ENCODE data around the gene NR3C2.
"Not testable (repeated sequence)": the region's sequence is repeated elsewhere in the genome, so short reads cannot be mapped to it uniquely, and the experiment has no call there.

The NR3C2 gene

GRCh38 chr4:148211533-148211932, 230.7 kb downstream of the NR3C2 start:
- DNase-seq = peak; percentile 36

GRCh38 chr4:148210661-148211060, 231.6 kb downstream of the NR3C2 start:
- no peak for DNase-seq

DNA sequence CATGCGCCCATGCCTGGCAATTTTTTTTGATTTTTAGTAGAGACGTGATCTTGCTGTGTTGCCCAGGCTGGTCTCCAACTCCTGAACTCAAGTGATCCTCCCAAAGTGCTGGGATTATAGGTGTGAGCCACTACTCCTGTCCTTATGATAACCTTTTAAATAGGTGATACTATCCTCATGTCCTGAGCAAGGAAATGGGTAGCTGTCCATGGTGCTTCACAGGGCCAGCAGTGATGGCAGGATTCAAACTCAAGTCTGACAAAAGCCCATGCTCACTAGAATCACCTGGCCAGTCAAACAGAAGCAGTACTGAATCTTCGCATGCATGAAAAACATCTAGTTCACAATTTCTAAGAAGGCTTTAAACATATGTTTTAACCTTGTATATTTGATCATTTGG, 235.1 kb downstream of the NR3C2 start:
- DNase-seq = no peak

GRCh38 chr4:148205476-148205875, 236.7 kb downstream of the NR3C2 start:
- no peak for DNase-seq

DNA sequence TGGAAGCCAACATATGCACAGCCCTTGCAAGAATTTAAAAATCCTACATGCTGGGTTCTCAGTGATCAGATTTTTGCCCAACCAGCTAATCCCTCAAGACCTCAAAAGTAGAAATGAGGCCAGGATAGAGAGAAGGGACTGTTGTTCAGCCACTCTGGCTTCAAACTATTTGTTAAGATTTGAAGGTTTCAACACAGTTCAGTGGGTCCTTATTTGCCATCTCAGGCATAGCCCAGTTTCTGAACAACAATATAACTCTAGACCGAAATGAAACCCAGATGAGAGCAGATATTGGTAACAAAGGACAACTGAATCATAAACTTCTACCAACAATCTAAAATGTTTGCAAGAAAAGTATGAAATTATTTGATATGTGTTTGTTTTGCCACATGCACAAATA, 237.3 kb downstream of the NR3C2 start:
- DNase-seq = no peak

DNA sequence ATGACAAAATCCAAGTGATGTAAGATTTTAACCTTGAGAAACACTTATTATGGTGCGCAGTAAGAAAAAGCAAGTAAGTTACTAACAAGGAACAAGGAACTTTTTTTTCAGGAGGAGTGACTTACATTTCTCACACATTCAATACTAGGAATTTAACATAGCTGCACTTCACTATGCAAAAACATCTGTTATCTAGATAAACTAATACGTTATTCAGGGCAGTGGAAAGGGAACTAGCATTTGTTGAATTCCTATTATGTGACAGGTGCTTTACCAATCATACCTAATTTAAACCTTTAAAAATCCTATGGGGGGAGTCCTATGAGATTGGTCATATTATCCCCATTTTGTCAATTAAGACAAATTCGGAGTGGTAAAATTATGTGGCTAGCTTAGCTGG, 238.0 kb downstream of the NR3C2 start:
- no peak for DNase-seq

- DNase-seq = peak; percentile 7
These were observed 238.9 kb downstream of the NR3C2 start for GRCh38 chr4:148203056-148203898.

GRCh38 chr4:148200960-148201359, 241.3 kb downstream of the NR3C2 start:
- DNase-seq = no peak

GRCh38 chr4:148196164-148196563, 246.1 kb downstream of the NR3C2 start:
- no peak for DNase-seq

- DNase-seq = no peak
These were observed 249.7 kb downstream of the NR3C2 start for GRCh38 chr4:148192526-148192925.

DNA sequence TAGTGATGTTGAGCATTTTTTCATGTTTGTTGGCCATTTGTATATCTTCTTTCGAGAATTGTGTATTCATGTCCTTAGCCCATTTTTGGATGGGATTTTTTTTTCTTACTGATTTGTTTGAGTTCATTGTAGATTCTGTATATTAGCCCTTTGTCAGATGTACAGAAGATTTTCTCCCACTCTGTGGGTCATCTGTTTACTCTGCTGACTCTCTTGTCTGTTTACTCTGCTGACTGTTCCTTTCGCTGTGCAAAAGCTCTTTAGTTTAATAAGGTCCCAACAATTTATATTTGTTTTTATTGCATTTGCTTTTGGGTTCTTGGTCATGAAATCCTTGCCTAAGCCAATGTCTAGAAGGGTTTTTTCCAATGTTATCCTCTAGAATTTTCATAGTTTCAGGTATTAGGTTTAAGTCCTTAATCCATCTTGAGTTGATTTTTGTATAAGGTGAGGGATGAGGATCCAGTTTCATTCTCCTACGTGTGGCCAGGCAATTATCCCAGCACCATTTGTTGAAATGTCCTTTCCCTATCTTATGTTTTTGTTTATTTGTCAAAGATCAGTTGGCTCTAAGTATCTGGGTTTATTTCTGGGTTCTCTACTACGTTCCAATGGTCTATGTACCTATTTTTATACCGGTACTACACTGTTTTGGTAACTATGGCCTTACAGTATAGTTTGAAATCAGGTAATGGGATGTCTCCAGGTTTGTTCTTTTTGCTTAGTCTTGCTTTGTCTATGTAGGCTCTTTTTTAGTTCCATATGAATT, 254.6 kb downstream of the NR3C2 start:
- not testable (repeated sequence) for DNase-seq

- DNase-seq = no peak
These were observed 257.3 kb downstream of the NR3C2 start for GRCh38 chr4:148184922-148185321.

GRCh38 chr4:148182230-148182911, 259.8 kb downstream of the NR3C2 start:
- DNase-seq = no peak

- no peak for DNase-seq
These were observed 268.7 kb downstream of the NR3C2 start for GRCh38 chr4:148173397-148174017.

DNA sequence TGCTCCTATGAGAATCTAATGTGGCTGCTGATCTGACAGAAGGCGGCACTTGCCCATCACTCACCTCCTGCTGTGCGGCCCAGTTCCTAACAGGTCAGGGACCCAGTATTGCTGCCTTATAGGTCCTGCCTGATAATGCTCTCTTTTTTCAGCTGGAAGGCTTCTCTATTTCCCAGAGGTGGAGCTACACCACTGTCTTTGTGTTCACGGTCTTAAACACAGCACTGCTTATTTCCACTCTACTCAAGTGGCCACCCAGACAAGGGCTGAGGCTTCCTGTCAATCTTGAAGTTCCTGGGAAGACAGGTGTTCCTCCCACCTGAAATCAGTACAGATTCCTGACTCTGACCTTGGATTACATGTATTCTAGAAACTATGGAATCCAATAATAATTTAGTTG, 270.6 kb downstream of the NR3C2 start:
- no peak for DNase-seq

- no peak for DNase-seq
These were observed 271.5 kb downstream of the NR3C2 start for GRCh38 chr4:148170408-148171365.

DNA sequence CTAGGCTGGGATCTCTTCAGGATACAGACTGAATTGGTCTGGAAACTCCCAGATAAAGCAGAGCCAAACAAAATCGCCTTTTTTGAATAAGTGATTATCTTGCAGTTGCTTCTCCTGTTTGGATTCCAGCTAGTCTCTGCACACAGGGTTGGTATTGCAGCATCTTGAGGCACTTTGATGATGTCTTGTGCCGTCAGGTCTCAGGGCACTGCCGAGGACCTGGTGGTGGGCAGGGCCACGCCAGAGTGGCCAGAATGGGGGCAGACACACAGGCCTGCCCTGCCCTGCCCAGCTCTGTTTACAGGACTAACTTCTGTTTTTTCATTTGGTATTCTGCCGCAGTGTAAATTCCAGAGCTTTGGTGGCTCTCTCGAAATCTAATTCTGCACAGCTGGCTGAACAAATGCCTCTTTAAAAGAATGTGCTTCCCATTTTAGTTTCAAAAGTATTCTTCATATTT, 276.1 kb downstream of the NR3C2 start:
- no peak for DNase-seq

- peak; percentile 1 for DNase-seq
These were observed 277.7 kb downstream of the NR3C2 start for GRCh38 chr4:148164557-148164956.

DNA sequence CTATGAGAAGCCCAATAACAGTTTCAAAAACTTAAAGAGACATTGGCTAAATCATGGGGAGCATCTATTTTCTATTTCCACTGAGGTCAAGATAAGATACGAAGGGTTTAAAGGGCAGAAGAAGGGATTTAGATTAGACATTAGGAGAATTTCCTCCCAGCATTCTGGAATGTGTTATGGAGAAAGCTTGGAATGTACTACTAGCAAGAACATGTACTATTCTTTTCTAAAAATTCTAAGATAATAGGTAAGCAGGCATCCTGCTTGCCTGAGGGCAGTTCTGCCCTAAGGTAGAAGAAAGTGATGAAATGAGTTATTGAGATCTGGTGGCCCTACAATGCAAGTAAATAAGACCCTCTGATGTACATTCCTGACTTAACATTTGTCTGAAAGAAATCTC, 279.2 kb downstream of the NR3C2 start:
- no peak for DNase-seq

GRCh38 chr4:148162519-148162918, 279.7 kb downstream of the NR3C2 start:
- no peak for DNase-seq

DNA sequence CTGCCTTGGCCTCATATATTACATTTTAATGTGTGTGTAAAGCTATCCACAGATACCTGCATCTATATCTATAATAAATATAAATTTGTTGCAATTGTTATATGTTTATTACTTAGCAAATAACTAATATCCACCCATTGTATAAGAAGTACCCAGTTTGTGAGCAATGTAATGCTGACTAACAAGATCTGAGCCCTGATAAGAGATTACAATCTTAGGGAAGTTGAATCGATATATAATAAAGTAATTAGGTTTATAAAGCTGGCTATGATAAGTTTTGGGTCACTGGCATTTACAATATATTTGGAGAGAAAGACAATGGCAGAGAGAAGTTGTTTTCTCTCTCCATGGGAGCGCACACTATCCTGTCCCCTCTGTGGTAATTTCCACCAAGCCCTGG, 280.6 kb downstream of the NR3C2 start:
- DNase-seq = no peak

DNA sequence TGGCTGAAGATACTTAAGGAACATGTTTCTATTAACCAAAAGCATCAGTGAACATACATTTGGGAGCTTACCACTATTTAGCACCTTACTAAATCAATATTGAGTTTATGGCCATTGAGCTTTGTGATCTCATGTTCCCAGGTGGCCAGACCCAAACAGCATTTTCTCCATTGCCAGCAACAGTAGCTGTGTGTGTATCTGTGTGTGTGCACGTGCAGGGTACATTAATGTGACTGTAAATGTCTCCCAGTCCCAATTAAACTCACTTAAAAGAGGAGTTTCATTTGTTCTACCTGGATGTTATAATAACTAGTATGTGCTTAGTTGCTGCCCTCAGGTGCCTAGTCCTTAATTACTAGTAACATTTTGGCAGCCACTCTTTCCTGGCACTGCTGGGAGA, 282.4 kb downstream of the NR3C2 start:
- DNase-seq = no peak
